Neural progenitor cell (in vitro differentiated cells): ENCODE data around the gene PAIP2. TPM values are rescaled to one million over a fixed set of nuclear protein-coding genes. Genes with fewer than 3 reads are reported as not detected.
A peak's percentile ranks its signal among the peaks of the same experiment; 100 is the strongest.

Experiments used
- DNase-seq: peaks from one replicate; pipeline ENCODE4 v3.0.0-alpha.2; 2016; ENCODE audit warnings: low spot score
- H2AFZ ChIP-seq: fragments of 200-600 bp; sonication (generic); replicated peaks from 2 replicates; pipeline ENCODE4 v1.6.1; 2016; ENCODE audit warnings: antibody characterized with exemption
- H3F3A ChIP-seq: fragments of 200-600 bp; sonication (generic); 2 replicates; pipeline ENCODE4 v1.6.1; 2016; ENCODE audit warnings: antibody characterized with exemption, low read depth
- H3K27ac ChIP-seq: fragments of 200-600 bp; sonication (generic); 2 replicates; pipeline ENCODE4 v1.5.1; 2016; ENCODE audit warnings: mild to moderate bottlenecking
- H3K27me3 ChIP-seq: fragments of 200-600 bp; sonication (generic); 2 replicates; pipeline ENCODE4 v1.6.1; 2016; ENCODE audit warnings: mild to moderate bottlenecking, moderate library complexity
- H3K36me3 ChIP-seq: fragments of 200-600 bp; sonication (generic); 2 replicates; pipeline ENCODE4 v1.5.1; 2016
- H3K4me1 ChIP-seq: fragments of 200-600 bp; sonication (generic); 2 replicates; pipeline ENCODE4 v1.6.1; 2016; ENCODE audit warnings: mixed run types
- H3K4me2 ChIP-seq: fragments of 200-600 bp; sonication (generic); 2 replicates; pipeline ENCODE4 v1.6.1; 2016
- H3K4me3 ChIP-seq: fragments of 200-600 bp; sonication (generic); 2 replicates; pipeline ENCODE4 v1.5.1; 2016
- H3K79me2 ChIP-seq: fragments of 200-600 bp; sonication (generic); 2 replicates; pipeline ENCODE4 v1.6.1; 2016; ENCODE audit warnings: low read depth
- H3K9ac ChIP-seq: fragments of 200-600 bp; sonication (generic); 2 replicates; pipeline ENCODE4 v1.6.1; 2016
- H3K9me3 ChIP-seq: fragments of 200-600 bp; sonication (generic); 2 replicates; pipeline ENCODE4 v1.5.1; 2016; ENCODE audit warnings: low read depth
- H4K20me1 ChIP-seq: fragments of 200-600 bp; sonication (generic); 2 replicates; pipeline ENCODE4 v1.6.1; 2016; ENCODE audit warnings: low read depth
- H3K27ac Mint-ChIP-seq: 3 replicates; pipeline ENCODE4 v1.8.0; 2021; ENCODE audit warnings: mixed read lengths
- H3K27me3 Mint-ChIP-seq: 2 replicates; pipeline ENCODE4 v1.8.0; 2022; ENCODE audit warnings: low read depth, mild to moderate bottlenecking, inconsistent platforms, moderate library complexity, mixed read lengths; ENCODE audit not compliant: insufficient read depth
- H3K36me3 Mint-ChIP-seq: 3 replicates; pipeline ENCODE4 v1.8.0; 2021; ENCODE audit warnings: mixed read lengths
- H3K4me1 Mint-ChIP-seq: 3 replicates; pipeline ENCODE4 v1.8.0; 2021; ENCODE audit warnings: mixed read lengths
- H3K4me3 Mint-ChIP-seq: 3 replicates; pipeline ENCODE4 v1.8.0; 2021; ENCODE audit warnings: mild to moderate bottlenecking, moderate library complexity, mixed read lengths
- H3K9me3 Mint-ChIP-seq: 3 replicates; pipeline ENCODE4 v1.8.0; 2020; ENCODE audit warnings: mixed read lengths
- CTCF ChIP-seq: fragments of 200-600 bp; sonication (generic); IDR thresholded peaks from 2 replicates; pipeline ENCODE4 v1.5.1; 2017; ENCODE audit warnings: antibody characterized with exemption, mild to moderate bottlenecking
- EZH2 ChIP-seq: fragments of 200-600 bp; sonication (generic); IDR thresholded peaks from 2 replicates; pipeline ENCODE4 v1.6.1; 2017; ENCODE audit warnings: antibody characterized with exemption, mild to moderate bottlenecking, moderate library complexity
- EZH2phosphoT487 ChIP-seq: fragments of 200-600 bp; sonication (generic); IDR thresholded peaks from 2 replicates; pipeline ENCODE4 v1.6.1; 2017; ENCODE audit warnings: antibody characterized with exemption
- total RNA-seq: library from RNA; depleted of rRNA; stranded (reverse); fragments of >200 nt; gene quantifications from 2 replicates; pipeline ENCODE4 v1.2.3, GENCODE V29; 2015; ENCODE audit warnings: low replicate concordance

The PAIP2 gene
- total RNA-seq = 115 and 201 TPM in 2 replicates

DNA sequence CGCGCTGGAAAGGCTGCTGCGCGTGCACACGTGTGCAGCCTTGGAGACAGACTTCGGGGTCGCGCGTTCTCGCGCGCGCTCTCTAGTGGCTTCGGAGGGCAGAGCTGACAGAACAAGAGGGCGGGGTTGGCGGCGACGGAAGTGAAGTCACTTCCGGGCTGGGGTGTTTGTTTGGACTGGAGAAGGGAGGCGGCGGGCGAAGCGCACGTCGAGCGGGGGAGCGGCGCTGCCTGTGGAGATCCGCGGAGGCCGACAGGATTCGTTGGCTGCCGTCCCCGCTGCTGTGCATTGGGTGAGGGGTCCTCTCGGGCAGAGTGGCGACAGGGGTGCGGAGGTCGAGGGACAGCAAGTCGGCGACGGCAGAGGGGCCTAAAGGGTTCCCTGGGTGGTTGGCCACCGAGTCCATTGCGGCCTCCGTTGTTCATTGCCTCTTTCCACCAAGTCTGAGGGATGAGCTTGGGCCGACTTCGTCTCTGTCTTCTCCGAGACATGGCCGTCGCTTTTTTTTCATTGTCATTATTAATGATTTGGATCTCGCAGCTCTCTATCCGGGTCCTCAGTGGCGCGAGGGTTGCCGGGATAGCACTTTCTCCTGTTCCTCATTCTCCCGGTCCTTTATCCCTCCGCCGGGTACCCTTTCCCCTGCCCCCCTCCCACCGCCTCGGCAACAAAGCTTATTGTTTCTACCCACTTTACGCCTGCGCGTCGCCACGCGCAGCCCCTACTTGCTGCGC, at the start of gene PAIP2:
PAIP2 (plus strand) TSS at position 166 of the 734 bp plus-strand sequence. CDS start 21,931 bp downstream, outside the sequence.
- Mint-ChIP-seq H3K9me3 (peaks cover 3% of the 10 kb centered on the region), H3K4me3 (peak within 1 kb of the TSS; percentile 95), H3K27me3 (peaks cover 2% of the 10 kb centered on the region), H3K36me3 (peaks cover 17% of the 10 kb centered on the region), H3K27ac (peak within 1 kb of the TSS; percentile 98), H3K4me1 (peaks cover 27% of the 10 kb centered on the region)
- H3K79me2 ChIP-seq = peaks cover 52% of the 10 kb centered on the region
- peak within 1 kb of the TSS; percentile 91 for H3K9ac ChIP-seq
- H4K20me1 ChIP-seq = peaks cover 46% of the 10 kb centered on the region
- H2AFZ ChIP-seq = peak within 1 kb of the TSS; percentile 71
- TF ChIP-seq EZH2phosphoT487 (no peak), CTCF (peak; percentile 74)
- peak; percentile 99 for DNase-seq
- H3K4me1 ChIP-seq = peaks cover 12% of the 10 kb centered on the region
- peaks cover 2% of the 10 kb centered on the region for H3K36me3 ChIP-seq
- peaks cover 15% of the 10 kb centered on the region for H3F3A ChIP-seq
- H3K27me3 ChIP-seq = no peaks in the 10 kb centered on the region
- H3K4me2 ChIP-seq = peak within 1 kb of the TSS; percentile 98
- H3K9me3 ChIP-seq = no peaks in the 10 kb centered on the region
- H3K27ac ChIP-seq = peak within 1 kb of the TSS; percentile 97
- peak within 1 kb of the TSS; percentile 89 for H3K4me3 ChIP-seq

DNA sequence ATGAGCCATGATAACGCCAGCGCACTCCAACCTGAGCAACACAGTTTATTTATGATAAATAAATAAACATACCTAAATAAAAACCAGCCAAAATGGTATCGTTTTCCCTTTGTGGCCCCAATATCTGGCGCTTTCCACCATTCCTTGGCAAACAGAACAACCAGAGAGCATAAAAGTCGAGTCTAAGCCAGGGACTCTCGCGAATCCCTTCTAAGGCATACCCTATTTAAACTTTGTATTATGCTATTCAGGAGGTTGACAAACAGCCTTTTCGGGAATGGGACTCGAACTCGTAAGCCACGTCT, 48.5 kb upstream of the PAIP2 start:
- Mint-ChIP-seq H3K4me1 (peaks cover 27% of the 10 kb centered on the region), H3K9me3 (no peaks in the 10 kb centered on the region), H3K27me3 (peaks cover 10% of the 10 kb centered on the region), H3K4me3 (peak overlapping the region; percentile 99), H3K27ac (peak overlapping the region; percentile 99), H3K36me3 (peaks cover 10% of the 10 kb centered on the region)
- H3K4me1 ChIP-seq = peaks cover 28% of the 10 kb centered on the region
- H3K4me2 ChIP-seq = peak overlapping the region; percentile 95
- H3K9me3 ChIP-seq = no peaks in the 10 kb centered on the region
- H3K27ac ChIP-seq = no peak overlapping the region
- peaks cover 50% of the 10 kb centered on the region for H3F3A ChIP-seq
- peak overlapping the region; percentile 79 for H3K4me3 ChIP-seq
- H2AFZ ChIP-seq = peak overlapping the region; percentile 61
- H4K20me1 ChIP-seq = peaks cover 37% of the 10 kb centered on the region
- H3K79me2 ChIP-seq = peaks cover 54% of the 10 kb centered on the region
- no peaks in the 10 kb centered on the region for H3K27me3 ChIP-seq
- no peak overlapping the region for H3K9ac ChIP-seq
- no peaks in the 10 kb centered on the region for H3K36me3 ChIP-seq
- DNase-seq = no peak
- TF ChIP-seq EZH2phosphoT487 = no peak
- no peak for TF ChIP-seq CTCF
- no peak for TF ChIP-seq EZH2

GRCh38 chr5:139293507-139294373, 47.9 kb upstream of the PAIP2 start, which contains the start of gene MATR3:
TSS of gene MATR3 (plus strand) at chr5:139293740. CDS start at chr5:139307416, 13,676 bp downstream.
- peaks cover 49% of the 10 kb centered on the region for H3F3A ChIP-seq
- no peaks in the 10 kb centered on the region for H3K27me3 ChIP-seq
- Mint-ChIP-seq H3K4me1 (peaks cover 27% of the 10 kb centered on the region), H3K27ac (peak within 1 kb of the TSS; percentile 99), H3K27me3 (peaks cover 10% of the 10 kb centered on the region), H3K9me3 (no peaks in the 10 kb centered on the region), H3K36me3 (peaks cover 14% of the 10 kb centered on the region), H3K4me3 (peak within 1 kb of the TSS; percentile 99)
- no peaks in the 10 kb centered on the region for H3K36me3 ChIP-seq
- DNase-seq = peak; percentile 98
- peak within 1 kb of the TSS; percentile 79 for H3K4me3 ChIP-seq
- peaks cover 43% of the 10 kb centered on the region for H4K20me1 ChIP-seq
- H3K9me3 ChIP-seq = no peaks in the 10 kb centered on the region
- H2AFZ ChIP-seq = peak within 1 kb of the TSS; percentile 79
- H3K4me2 ChIP-seq = peak within 1 kb of the TSS; percentile 95
- H3K27ac ChIP-seq = peak within 1 kb of the TSS; percentile 100
- H3K4me1 ChIP-seq = peaks cover 33% of the 10 kb centered on the region
- TF ChIP-seq CTCF (no peak), EZH2 (no peak), EZH2phosphoT487 (no peak)
- H3K9ac ChIP-seq = peak within 1 kb of the TSS; percentile 99
- peaks cover 60% of the 10 kb centered on the region for H3K79me2 ChIP-seq
